Measurements from ENCODE around the gene SV2B. TPM values are rescaled to one million over a fixed set of nuclear protein-coding genes. Genes with fewer than 3 reads are reported as not detected.

The SV2B gene
- total and polyA plus RNA-seq, 2 experiments from 2014 or later = 0.17 to 2.2 TPM

GRCh38 chr15:91279486-91279885 is 179.4 kb downstream of the SV2B start:
- 82% methylated on average over 4 of the region's 4 CpGs for WGBS (ENCODE audit: low lambda C conversion rate, missing lambda C conversion rate)
- Histone ChIP-seq H3K4me1 (ENCODE audit: insufficient read depth) (no peaks in the 10 kb centered on the region), H3K79me2 (no peaks in the 10 kb centered on the region), H3K27ac (no peak overlapping the region), H3K36me3 (replicated peaks; ENCODE audit: insufficient read depth, low read depth) (no peaks in the 10 kb centered on the region), H3K27me3 (no peaks in the 10 kb centered on the region), H3K4me3 (no peak overlapping the region), H3K9me3 (ENCODE audit: low read depth) (no peaks in the 10 kb centered on the region), H3K9me2 (replicated peaks; ENCODE audit: insufficient read depth) (no peaks in the 10 kb centered on the region), H3K4me2 (no peak overlapping the region), H4K20me1 (ENCODE audit: insufficient read depth, poor library complexity, severe bottlenecking) (no peaks in the 10 kb centered on the region), H2AFZ (no peak overlapping the region)
- TF ChIP-seq, protein P1, sequence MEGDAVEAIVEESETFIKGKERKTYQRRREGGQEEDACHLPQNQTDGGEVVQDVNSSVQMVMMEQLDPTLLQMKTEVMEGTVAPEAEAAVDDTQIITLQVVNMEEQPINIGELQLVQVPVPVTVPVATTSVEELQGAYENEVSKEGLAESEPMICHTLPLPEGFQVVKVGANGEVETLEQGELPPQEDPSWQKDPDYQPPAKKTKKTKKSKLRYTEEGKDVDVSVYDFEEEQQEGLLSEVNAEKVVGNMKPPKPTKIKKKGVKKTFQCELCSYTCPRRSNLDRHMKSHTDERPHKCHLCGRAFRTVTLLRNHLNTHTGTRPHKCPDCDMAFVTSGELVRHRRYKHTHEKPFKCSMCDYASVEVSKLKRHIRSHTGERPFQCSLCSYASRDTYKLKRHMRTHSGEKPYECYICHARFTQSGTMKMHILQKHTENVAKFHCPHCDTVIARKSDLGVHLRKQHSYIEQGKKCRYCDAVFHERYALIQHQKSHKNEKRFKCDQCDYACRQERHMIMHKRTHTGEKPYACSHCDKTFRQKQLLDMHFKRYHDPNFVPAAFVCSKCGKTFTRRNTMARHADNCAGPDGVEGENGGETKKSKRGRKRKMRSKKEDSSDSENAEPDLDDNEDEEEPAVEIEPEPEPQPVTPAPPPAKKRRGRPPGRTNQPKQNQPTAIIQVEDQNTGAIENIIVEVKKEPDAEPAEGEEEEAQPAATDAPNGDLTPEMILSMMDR (IDR thresholded peaks at IDR 0.05; ENCODE audit: poor library complexity) = no peak
- no peak for DNase-seq (ENCODE audit: low spot score)

GRCh38 chr15:91281947-91282346 is 181.9 kb downstream of the SV2B start:
- Histone ChIP-seq H3K9me3 (ENCODE audit: low read depth) (no peaks in the 10 kb centered on the region), H3K27ac (no peak overlapping the region), H3K4me3 (no peak overlapping the region), H3K36me3 (replicated peaks; ENCODE audit: insufficient read depth, low read depth) (no peaks in the 10 kb centered on the region), H3K4me1 (ENCODE audit: insufficient read depth) (no peaks in the 10 kb centered on the region), H3K27me3 (no peaks in the 10 kb centered on the region), H2AFZ (no peak overlapping the region), H4K20me1 (ENCODE audit: insufficient read depth, poor library complexity, severe bottlenecking) (no peaks in the 10 kb centered on the region), H3K4me2 (no peak overlapping the region), H3K9me2 (replicated peaks; ENCODE audit: insufficient read depth) (no peaks in the 10 kb centered on the region), H3K79me2 (no peaks in the 10 kb centered on the region)
- TF ChIP-seq EZH2phosphoT487 (IDR thresholded peaks at IDR 0.05; ENCODE audit: low read depth, severe bottlenecking, unreplicated experiment) (no peak), EZH2 (IDR thresholded peaks at IDR 0.05; ENCODE audit: borderline replicate concordance) (no peak)
- TF ChIP-seq, protein P1 (IDR thresholded peaks at IDR 0.05; ENCODE audit: poor library complexity) = no peak
- no peak for DNase-seq (ENCODE audit: low spot score)
- whole genome bisulfite sequencing (ENCODE audit: low lambda C conversion rate, missing lambda C conversion rate) = 69% methylated on average over 4 of the region's 4 CpGs

GRCh38 chr15:91282486-91282885 is 182.4 kb downstream of the SV2B start:
- DNase-seq (ENCODE audit: low spot score) = no peak
- Histone ChIP-seq H3K4me1 (ENCODE audit: insufficient read depth) (no peaks in the 10 kb centered on the region), H3K36me3 (replicated peaks; ENCODE audit: insufficient read depth, low read depth) (no peaks in the 10 kb centered on the region), H3K79me2 (no peaks in the 10 kb centered on the region), H3K27ac (no peak overlapping the region), H3K27me3 (no peaks in the 10 kb centered on the region), H3K9me3 (ENCODE audit: low read depth) (no peaks in the 10 kb centered on the region), H2AFZ (no peak overlapping the region), H3K9me2 (replicated peaks; ENCODE audit: insufficient read depth) (no peaks in the 10 kb centered on the region), H4K20me1 (ENCODE audit: insufficient read depth, poor library complexity, severe bottlenecking) (no peaks in the 10 kb centered on the region), H3K4me3 (no peak overlapping the region), H3K4me2 (no peak overlapping the region)
- TF ChIP-seq EZH2 (IDR thresholded peaks at IDR 0.05; ENCODE audit: borderline replicate concordance) (no peak), EZH2phosphoT487 (IDR thresholded peaks at IDR 0.05; ENCODE audit: low read depth, severe bottlenecking, unreplicated experiment) (no peak)
- TF ChIP-seq, protein P1 (IDR thresholded peaks at IDR 0.05; ENCODE audit: poor library complexity) = no peak
- 78% methylated on average over 1 of the region's 1 CpG for WGBS (ENCODE audit: low lambda C conversion rate, missing lambda C conversion rate)

GRCh38 chr15:91283155-91283554 is 183.1 kb downstream of the SV2B start:
- no peaks in the 10 kb centered on the region for H3K9me2 ChIP-seq (replicated peaks; ENCODE audit: insufficient read depth)
- 94% methylated on average over 2 of the region's 2 CpGs for WGBS (ENCODE audit: low lambda C conversion rate, missing lambda C conversion rate)
- no peak overlapping the region for H2AFZ ChIP-seq
- H4K20me1 ChIP-seq (ENCODE audit: insufficient read depth, poor library complexity, severe bottlenecking) = no peaks in the 10 kb centered on the region
- H3K4me1 ChIP-seq (ENCODE audit: insufficient read depth) = no peaks in the 10 kb centered on the region
- no peak for DNase-seq (ENCODE audit: low spot score)
- no peak for TF ChIP-seq EZH2 (IDR thresholded peaks at IDR 0.05; ENCODE audit: borderline replicate concordance)
- TF ChIP-seq, protein P1 (IDR thresholded peaks at IDR 0.05; ENCODE audit: poor library complexity) = no peak
- no peak for TF ChIP-seq EZH2phosphoT487 (IDR thresholded peaks at IDR 0.05; ENCODE audit: low read depth, severe bottlenecking, unreplicated experiment)
- no peak overlapping the region for H3K27ac ChIP-seq
- no peak overlapping the region for H3K4me2 ChIP-seq
- no peak overlapping the region for H3K4me3 ChIP-seq
- no peaks in the 10 kb centered on the region for H3K79me2 ChIP-seq
- no peaks in the 10 kb centered on the region for H3K36me3 ChIP-seq (replicated peaks; ENCODE audit: insufficient read depth, low read depth)
- no peaks in the 10 kb centered on the region for H3K27me3 ChIP-seq
- no peaks in the 10 kb centered on the region for H3K9me3 ChIP-seq (ENCODE audit: low read depth)
